D721Med (cell line): ENCODE measurements around the gene TBCEL.

ENCODE experiments used
- DNase-seq: peaks from one replicate; pipeline ENCODE4 v3.0.0; 2011; ENCODE audit warnings: low spot score; ENCODE audit not compliant: insufficient read length
- FAIRE-seq: peaks from 2 replicates; lab custom pipeline; 2011; peaks lifted over from hg19 to GRCh38; lab: Jason Lieb, UNC
- TF ChIP-seq, protein P1 (sequence below): IDR thresholded peaks from 2 replicates; pipeline ENCODE4 v1.5.1; 2012; ENCODE audit warnings: mild to moderate bottlenecking, control low read depth; ENCODE audit not compliant: insufficient read depth; ENCODE audit errors: missing control alignments

TBCEL gene

DNA sequence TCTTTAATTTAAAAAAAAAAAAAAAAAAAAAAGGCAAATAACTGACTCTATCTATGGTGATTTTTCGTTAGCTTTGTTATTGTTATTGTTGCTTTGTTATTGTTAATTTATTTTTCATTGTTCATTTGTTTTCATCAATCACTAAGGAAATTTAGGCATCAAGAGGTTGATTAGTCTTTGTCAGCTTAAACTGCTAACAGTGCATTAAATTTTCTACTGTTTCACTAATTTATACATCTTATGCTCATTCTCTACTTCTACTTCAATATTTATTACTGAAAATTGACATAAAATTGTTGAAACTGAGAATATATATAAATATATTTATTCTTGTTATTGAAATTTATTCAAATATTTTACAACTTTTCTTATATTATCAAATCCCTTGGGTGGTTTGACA is 24.0 kb downstream of the TBCEL start:
- no peak for DNase-seq
- no peak for FAIRE-seq
- TF ChIP-seq, protein P1, sequence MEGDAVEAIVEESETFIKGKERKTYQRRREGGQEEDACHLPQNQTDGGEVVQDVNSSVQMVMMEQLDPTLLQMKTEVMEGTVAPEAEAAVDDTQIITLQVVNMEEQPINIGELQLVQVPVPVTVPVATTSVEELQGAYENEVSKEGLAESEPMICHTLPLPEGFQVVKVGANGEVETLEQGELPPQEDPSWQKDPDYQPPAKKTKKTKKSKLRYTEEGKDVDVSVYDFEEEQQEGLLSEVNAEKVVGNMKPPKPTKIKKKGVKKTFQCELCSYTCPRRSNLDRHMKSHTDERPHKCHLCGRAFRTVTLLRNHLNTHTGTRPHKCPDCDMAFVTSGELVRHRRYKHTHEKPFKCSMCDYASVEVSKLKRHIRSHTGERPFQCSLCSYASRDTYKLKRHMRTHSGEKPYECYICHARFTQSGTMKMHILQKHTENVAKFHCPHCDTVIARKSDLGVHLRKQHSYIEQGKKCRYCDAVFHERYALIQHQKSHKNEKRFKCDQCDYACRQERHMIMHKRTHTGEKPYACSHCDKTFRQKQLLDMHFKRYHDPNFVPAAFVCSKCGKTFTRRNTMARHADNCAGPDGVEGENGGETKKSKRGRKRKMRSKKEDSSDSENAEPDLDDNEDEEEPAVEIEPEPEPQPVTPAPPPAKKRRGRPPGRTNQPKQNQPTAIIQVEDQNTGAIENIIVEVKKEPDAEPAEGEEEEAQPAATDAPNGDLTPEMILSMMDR = no peak

DNA sequence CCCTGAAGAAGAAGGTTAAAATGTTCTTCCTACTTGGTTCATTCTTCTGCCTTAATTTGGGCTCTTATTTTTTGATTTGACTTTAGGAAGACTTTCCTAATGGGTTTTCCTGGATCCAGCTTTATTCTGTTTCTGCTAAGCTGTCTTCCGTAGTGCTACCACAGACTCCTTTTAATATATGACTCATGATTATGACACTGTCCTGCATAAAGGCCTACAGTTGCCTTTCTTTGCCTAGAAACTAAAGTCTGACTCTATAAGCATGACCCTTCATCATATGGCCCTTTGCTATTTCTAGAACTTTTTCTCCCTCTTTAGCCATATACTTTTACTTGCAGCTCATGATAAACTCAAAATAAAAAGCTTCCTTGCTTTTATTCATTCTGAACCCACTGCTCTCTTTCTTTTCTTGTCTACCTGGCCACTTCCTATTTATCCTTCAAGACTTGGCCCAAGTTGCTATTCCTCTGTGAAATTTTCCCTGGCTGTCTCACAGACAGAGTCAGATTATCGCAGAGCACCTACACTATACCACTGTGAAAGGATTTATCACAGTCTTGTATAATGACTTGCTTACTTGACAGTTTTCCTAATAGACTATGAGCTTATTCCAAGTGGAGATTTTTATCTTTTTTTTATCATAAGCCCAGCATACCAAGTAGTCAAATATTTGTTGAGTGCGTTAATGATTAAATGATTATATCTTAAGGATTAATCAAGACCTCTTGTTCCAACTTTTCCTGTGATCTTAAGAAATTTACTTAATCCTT is 24.7 kb downstream of the TBCEL start:
- FAIRE-seq (peak; percentile 88), DNase-seq (no peak)
- TF ChIP-seq, protein P1 = no peak

DNA sequence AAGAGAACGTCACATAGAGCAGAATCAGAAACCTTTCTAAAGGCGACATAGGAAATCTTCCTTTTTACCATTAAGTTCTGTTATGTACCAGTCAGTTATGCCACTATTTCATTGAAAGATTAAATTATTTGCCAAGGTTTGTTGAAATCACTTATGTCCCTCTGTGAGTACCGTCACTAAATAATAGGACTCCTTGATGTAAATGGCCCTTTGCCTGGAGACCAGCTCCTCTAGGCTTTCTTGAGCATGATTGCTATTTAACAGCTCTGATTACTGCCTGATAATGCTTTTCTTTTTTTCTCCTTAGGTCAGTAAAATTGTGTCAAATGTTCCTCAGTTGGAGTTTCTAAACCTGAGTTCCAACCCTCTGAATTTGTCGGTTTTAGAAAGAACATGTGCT is 29.3 kb downstream of the TBCEL start:
- TF ChIP-seq, protein P1 = no peak
- FAIRE-seq = no peak
- DNase-seq = no peak

- no peak for FAIRE-seq
- no peak for DNase-seq
- TF ChIP-seq, protein P1 = no peak
These were observed 30.4 kb downstream of the TBCEL start for GRCh38 chr11:121054266-121054665.

GRCh38 chr11:121055076-121055475 is 31.2 kb downstream of the TBCEL start:
- no peak for DNase-seq
- FAIRE-seq = no peak
- TF ChIP-seq, protein P1 = no peak

DNA sequence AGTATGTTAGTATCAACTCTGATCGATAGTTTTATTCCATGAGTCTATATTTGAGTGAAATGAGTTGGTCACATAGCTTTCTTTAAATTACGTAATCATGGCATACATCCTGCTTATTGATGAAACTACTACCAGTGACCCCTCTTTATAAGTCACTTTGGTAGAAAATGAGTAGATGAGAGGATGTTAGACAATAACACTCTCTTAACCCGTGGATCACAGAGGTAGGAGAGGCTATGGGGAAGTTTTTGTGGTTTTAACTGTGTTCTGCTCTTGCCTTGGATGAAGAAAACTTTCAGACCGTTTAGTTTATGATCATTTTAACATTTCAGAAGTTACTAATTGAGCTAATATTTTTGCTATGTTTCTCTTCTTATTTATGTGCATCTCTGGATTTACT is 34.0 kb downstream of the TBCEL start:
- DNase-seq (no peak), FAIRE-seq (no peak)
- TF ChIP-seq, protein P1 = no peak

GRCh38 chr11:121058941-121059340 is 35.0 kb downstream of the TBCEL start:
- TF ChIP-seq, protein P1 = no peak
- DNase-seq (no peak), FAIRE-seq (no peak)
